Measurements from ENCODE around the gene NTSR1.

The NTSR1 gene

GRCh38 chr20:62692801-62693523, 15.7 kb upstream of the NTSR1 start:
- no peak for TF ChIP-seq CTCF (conservative IDR thresholded peaks at IDR 0.05; ENCODE audit: control insufficient read depth, insufficient read depth, low read depth, low read length)
- DNase-seq (ENCODE audit: low read depth): no peak
- H3K4me3 ChIP-seq (ENCODE audit: control insufficient read depth, low read depth, low read length): no peak overlapping the region

GRCh38 chr20:62693524-62693922, 15.1 kb upstream of the NTSR1 start:
- TF ChIP-seq CTCF (conservative IDR thresholded peaks at IDR 0.05; ENCODE audit: control insufficient read depth, insufficient read depth, low read depth, low read length): no peak
- no peak for DNase-seq (ENCODE audit: low read depth)
- no peak overlapping the region for H3K4me3 ChIP-seq (ENCODE audit: control insufficient read depth, low read depth, low read length)

- no peak for TF ChIP-seq CTCF (conservative IDR thresholded peaks at IDR 0.05; ENCODE audit: control insufficient read depth, insufficient read depth, low read depth, low read length)
- no peak overlapping the region for H3K4me3 ChIP-seq (ENCODE audit: control insufficient read depth, low read depth, low read length)
- DNase-seq (ENCODE audit: low read depth): no peak
Observed at GRCh38 chr20:62694106-62694505, 14.5 kb upstream of the NTSR1 start.

- no peak for DNase-seq (ENCODE audit: low read depth)
- no peak for TF ChIP-seq CTCF (conservative IDR thresholded peaks at IDR 0.05; ENCODE audit: control insufficient read depth, insufficient read depth, low read depth, low read length)
- H3K4me3 ChIP-seq (ENCODE audit: control insufficient read depth, low read depth, low read length): no peak overlapping the region
Observed at GRCh38 chr20:62694868-62695267, 13.8 kb upstream of the NTSR1 start.

- TF ChIP-seq CTCF (conservative IDR thresholded peaks at IDR 0.05; ENCODE audit: control insufficient read depth, insufficient read depth, low read depth, low read length): no peak
- no peak for DNase-seq (ENCODE audit: low read depth)
- H3K4me3 ChIP-seq (ENCODE audit: control insufficient read depth, low read depth, low read length): no peak overlapping the region
Observed at GRCh38 chr20:62695448-62696414, 12.9 kb upstream of the NTSR1 start.

GRCh38 chr20:62696434-62696957, 12.1 kb upstream of the NTSR1 start:
- no peak for TF ChIP-seq CTCF (conservative IDR thresholded peaks at IDR 0.05; ENCODE audit: control insufficient read depth, insufficient read depth, low read depth, low read length)
- no peak overlapping the region for H3K4me3 ChIP-seq (ENCODE audit: control insufficient read depth, low read depth, low read length)
- no peak for DNase-seq (ENCODE audit: low read depth)
